Tibial nerve (tissue), 4 donors: ENCODE results near the gene EXOC3. TPM values are rescaled to one million over a fixed set of nuclear protein-coding genes. Genes with fewer than 3 reads are reported as not detected.

Experiments
- DNase-seq, 2 donors: peaks; one replicate each; pipeline ENCODE4 v3.0.0-alpha.2; 2019; ENCODE audit warnings: low spot score in 2 of 2
- H3K27ac ChIP-seq, 4 donors: fragments of 200-600 bp; sonication (generic) in 3 of 4; one replicate each; pipeline ENCODE4 v1.5.1; 2017 to 2019; ENCODE audit warnings: mild to moderate bottlenecking in 1 of 4
- H3K27me3 ChIP-seq, 2 donors: fragments of 200-600 bp; sonication (generic) in 1 of 2; one replicate each; pipeline versions ENCODE4 v1.5.1 to v1.6.0; 2017 to 2019
- H3K36me3 ChIP-seq, 3 donors: fragments of 200-600 bp; sonication (generic); one replicate each; pipeline ENCODE4 v1.5.1; 2018 to 2019
- H3K4me1 ChIP-seq, 4 donors: fragments of 200-600 bp; sonication (generic) in 3 of 4; one replicate each; pipeline ENCODE4 v1.5.1; 2017 to 2019
- H3K4me3 ChIP-seq, 4 donors: fragments of 200-600 bp; sonication (generic) in 3 of 4; one replicate each; pipeline ENCODE4 v1.5.1; 2017 to 2019; ENCODE audit warnings: mild to moderate bottlenecking in 1 of 4, moderate library complexity in 1 of 4
- H3K9me3 ChIP-seq, 4 donors: fragments of 200-600 bp; sonication (generic) in 3 of 4; one replicate each; pipeline ENCODE4 v1.5.1; 2017 to 2019
- EP300 ChIP-seq, 2 donors: sonication (generic); formaldehyde crosslinking; IDR thresholded peaks; one replicate each; pipeline ENCODE4 v1.6.1; 2017; ENCODE audit warnings: antibody characterized with exemption in 2 of 2, mild to moderate bottlenecking in 1 of 2
- POLR2A ChIP-seq, 2 donors: fragments of 450-650 bp; IDR thresholded peaks; one replicate each; pipeline ENCODE4 v1.6.1; 2017; ENCODE audit warnings: antibody characterized with exemption in 2 of 2, mild to moderate bottlenecking in 2 of 2, moderate library complexity in 2 of 2
- WGBS, 2 donors: methylation state at CpG; one replicate each; pipeline ENCODE4 v1.1.5; 2018; 5-methylcytosine and 5-hydroxymethylcytosine counted together
- total RNA-seq, 4 donors: library from RNA; depleted of rRNA; stranded (reverse); fragments of >200 nt; gene quantifications; one replicate each; pipeline ENCODE4 v1.1.0, GENCODE V29; 2016
- TF ChIP-seq, protein P1 (sequence below), 5 experiments: fragments of 200-600 bp in 3 of 5; fragments of 450-650 bp in 2 of 5; sonication (generic) in 3 of 5; IDR thresholded peaks; one replicate each; pipeline ENCODE4 v1.5.1; 2016 to 2019; ENCODE audit warnings: antibody characterized with exemption in 5 of 5, mild to moderate bottlenecking in 3 of 5, moderate library complexity in 2 of 5

The EXOC3 gene
- total RNA-seq, 4 donors from 2014 or later = 53.5 to 98.4 (median 58.8) TPM

DNA sequence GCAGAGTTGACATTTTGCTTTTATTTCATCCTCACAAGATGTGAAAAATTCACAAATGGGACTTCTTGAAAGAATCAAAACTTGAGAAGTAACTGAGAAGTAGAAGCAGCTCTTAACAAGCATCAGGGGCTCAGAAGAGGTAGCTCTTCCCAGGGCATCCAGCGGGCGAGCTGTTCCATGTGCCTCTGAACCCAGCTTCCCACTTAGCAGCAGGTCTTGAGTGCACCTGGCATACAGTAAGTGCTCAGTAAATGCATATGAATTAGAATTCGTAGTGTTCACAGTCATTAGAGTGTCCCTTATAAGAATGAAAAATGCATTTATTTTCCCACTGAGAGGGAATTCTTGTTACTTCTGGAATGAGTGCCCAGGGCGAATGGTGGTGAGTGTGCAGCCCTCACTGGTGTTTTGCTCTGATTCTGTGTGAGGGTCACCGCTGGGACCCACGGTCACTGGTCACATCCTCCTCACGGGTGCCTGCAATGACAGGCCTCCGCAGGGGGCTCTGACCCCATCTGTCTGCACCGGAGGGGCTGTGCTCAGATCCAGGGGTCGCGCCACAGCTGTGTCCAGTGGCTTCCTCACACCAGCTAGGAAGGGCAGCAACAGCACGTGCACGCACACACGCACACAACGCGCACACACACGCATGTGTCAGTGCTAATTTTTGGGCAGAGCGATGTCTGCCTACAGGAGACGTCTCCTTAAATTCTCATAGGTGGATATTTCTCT, 26.9 kb downstream of the EXOC3 start:
- WGBS, 2 donors = 83 to 85% methylated on average over 19 of the region's 19 CpGs
- no peak overlapping the region for H3K4me3 ChIP-seq
- H3K36me3 ChIP-seq = peaks cover 0 to 53% (median 0%) of the 10 kb centered on the region in 3 donors
- no peak overlapping the region for H3K27ac ChIP-seq
- H3K27me3 ChIP-seq = peaks cover 0 to 3% of the 10 kb centered on the region in 2 donors
- TF ChIP-seq POLR2A (IDR thresholded peaks at IDR 0.05) (no peak), EP300 (IDR thresholded peaks at IDR 0.05) (no peak)
- TF ChIP-seq, protein P1, sequence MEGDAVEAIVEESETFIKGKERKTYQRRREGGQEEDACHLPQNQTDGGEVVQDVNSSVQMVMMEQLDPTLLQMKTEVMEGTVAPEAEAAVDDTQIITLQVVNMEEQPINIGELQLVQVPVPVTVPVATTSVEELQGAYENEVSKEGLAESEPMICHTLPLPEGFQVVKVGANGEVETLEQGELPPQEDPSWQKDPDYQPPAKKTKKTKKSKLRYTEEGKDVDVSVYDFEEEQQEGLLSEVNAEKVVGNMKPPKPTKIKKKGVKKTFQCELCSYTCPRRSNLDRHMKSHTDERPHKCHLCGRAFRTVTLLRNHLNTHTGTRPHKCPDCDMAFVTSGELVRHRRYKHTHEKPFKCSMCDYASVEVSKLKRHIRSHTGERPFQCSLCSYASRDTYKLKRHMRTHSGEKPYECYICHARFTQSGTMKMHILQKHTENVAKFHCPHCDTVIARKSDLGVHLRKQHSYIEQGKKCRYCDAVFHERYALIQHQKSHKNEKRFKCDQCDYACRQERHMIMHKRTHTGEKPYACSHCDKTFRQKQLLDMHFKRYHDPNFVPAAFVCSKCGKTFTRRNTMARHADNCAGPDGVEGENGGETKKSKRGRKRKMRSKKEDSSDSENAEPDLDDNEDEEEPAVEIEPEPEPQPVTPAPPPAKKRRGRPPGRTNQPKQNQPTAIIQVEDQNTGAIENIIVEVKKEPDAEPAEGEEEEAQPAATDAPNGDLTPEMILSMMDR (IDR thresholded peaks at IDR 0.05) = no peak
- H3K4me1 ChIP-seq = peaks cover 0 to 30% (median 19%) of the 10 kb centered on the region in 4 donors
- peak in 1 of 2 donors; percentile 10 for DNase-seq
- H3K9me3 ChIP-seq = no peaks in the 10 kb centered on the region

DNA sequence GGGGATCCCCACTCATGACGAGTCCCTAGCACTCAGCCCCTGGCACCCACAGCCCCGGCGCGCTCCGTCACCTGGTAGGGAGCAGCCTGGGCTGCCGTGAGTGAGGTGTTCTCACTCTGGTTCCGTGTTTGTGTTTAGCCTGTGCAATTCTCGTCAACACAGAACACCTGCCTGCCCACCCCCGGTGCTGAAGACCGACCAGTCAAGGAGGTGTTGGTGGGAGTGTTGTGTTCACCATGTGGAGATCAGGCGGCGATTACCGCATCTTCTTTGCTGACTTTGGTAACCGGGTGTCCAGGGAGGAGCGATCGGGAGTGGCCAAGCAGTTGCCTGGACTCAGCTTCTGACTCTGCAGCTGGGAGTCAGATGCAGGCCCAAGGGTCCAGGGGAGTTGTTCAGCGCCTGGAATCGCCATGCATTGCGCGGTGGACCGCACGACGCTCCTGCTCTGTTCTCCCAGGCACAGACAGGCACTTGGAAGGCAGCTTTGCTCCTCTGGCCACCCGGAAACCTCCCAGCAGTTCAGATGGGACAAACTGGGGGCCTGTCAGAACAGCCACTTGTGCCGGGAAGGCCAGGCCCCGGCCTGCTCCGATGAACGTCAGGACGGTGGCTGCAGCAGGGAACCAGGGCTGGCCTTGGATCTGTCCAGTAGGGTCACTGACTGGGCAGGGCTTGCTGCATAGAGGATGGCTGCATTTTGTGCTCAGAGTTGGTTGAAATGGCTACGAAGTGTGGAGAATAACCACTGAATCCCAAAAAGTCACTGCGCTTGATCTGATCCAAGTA, 28.2 kb downstream of the EXOC3 start:
- 84 to 86% methylated on average over 30 to 31 of the region's 31 CpGs for whole genome bisulfite sequencing, 2 donors
- peak overlapping the region in 1 of 4 donors; percentile 87 for H3K27ac ChIP-seq
- no peak for DNase-seq
- H3K9me3 ChIP-seq = no peaks in the 10 kb centered on the region
- H3K4me1 ChIP-seq = peaks cover 0 to 40% (median 24%) of the 10 kb centered on the region in 4 donors
- TF ChIP-seq POLR2A (IDR thresholded peaks at IDR 0.05) (no peak), EP300 (IDR thresholded peaks at IDR 0.05) (no peak)
- TF ChIP-seq, protein P1 (IDR thresholded peaks at IDR 0.05) = no peak
- H3K27me3 ChIP-seq = peaks cover 0 to 15% of the 10 kb centered on the region in 2 donors
- H3K36me3 ChIP-seq = peaks cover 0 to 42% (median 0%) of the 10 kb centered on the region in 3 donors
- H3K4me3 ChIP-seq = no peak overlapping the region

DNA sequence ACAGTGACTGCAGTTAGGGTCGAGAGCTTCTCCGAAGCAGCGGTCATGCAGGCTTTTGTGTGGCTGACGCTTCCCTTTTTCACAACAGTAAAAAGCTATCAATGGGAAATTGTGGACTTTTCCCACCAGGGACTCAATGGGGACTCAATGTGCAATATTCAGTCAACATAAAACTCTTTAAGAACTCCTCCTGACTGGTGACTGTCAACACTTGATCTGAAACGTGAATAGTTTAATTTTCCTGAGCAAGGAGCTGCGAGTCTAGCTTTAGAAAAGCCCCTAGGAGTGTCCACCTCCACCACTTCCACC, 28.7 kb downstream of the EXOC3 start:
- H3K27ac ChIP-seq = peak overlapping the region in 3 of 4 donors; percentile 82 to 87 (median 86)
- H3K36me3 ChIP-seq = peaks cover 0 to 42% (median 0%) of the 10 kb centered on the region in 3 donors
- H3K9me3 ChIP-seq = no peaks in the 10 kb centered on the region
- TF ChIP-seq, protein P1 (IDR thresholded peaks at IDR 0.05) = no peak
- no peak for TF ChIP-seq POLR2A (IDR thresholded peaks at IDR 0.05)
- no peak for TF ChIP-seq EP300 (IDR thresholded peaks at IDR 0.05)
- 49 to 59% methylated on average over 6 of the region's 6 CpGs for WGBS, 2 donors
- H3K27me3 ChIP-seq = peaks cover 0 to 21% of the 10 kb centered on the region in 2 donors
- peak overlapping the region in 3 of 4 donors; percentile 72 to 79 (median 76) for H3K4me3 ChIP-seq
- DNase-seq = peak in 1 of 2 donors; percentile 9
- H3K4me1 ChIP-seq = peaks cover 0 to 40% (median 24%) of the 10 kb centered on the region in 4 donors

DNA sequence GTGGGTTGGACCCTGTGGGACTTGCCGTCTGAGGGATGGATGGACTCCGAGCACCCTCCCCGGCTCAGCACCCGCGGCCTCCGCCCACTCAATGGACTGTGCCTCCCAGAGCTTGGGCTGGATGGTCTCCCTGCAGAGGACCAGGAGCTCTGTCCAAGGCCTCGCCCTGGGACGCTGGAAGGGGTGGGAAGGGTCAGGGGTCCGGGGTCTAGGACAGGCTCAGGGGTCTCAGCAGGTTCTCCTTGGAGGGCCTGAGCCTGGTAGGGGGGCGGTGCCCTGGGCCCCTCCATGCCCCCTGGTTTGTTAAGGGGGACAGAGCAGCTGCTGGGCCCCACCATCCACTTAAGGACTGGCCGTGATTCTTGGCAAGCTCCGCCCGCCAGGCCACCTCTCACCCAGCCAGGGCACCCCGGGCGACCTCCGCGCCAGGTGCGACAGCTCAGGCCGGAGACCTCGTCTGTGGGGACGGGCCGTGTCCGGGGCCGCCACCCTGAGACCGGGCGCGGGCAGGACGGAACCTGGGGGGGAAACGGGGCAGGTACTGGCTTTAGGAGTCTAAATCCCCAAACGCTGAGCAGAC, 29.2 kb downstream of the EXOC3 start:
- Histone ChIP-seq H3K4me1 (peaks cover 0 to 40% (median 24%) of the 10 kb centered on the region in 4 donors), H3K9me3 (no peaks in the 10 kb centered on the region), H3K4me3 (peak overlapping the region; percentile 70 to 79 (median 74)), H3K27me3 (peaks cover 0 to 25% of the 10 kb centered on the region in 2 donors), H3K27ac (peak overlapping the region; percentile 75 to 87 (median 84)), H3K36me3 (peaks cover 0 to 38% (median 0%) of the 10 kb centered on the region in 3 donors)
- WGBS, 2 donors = 0 to 28% methylated on average over 4 to 28 of the region's 30 CpGs
- no peak for DNase-seq
- TF ChIP-seq EP300 (IDR thresholded peaks at IDR 0.05) = peak in 1 of 2 donors; percentile 5
- TF ChIP-seq POLR2A (IDR thresholded peaks at IDR 0.05) = no peak
